ENCODE measurements around the gene PKLR.
A peak's percentile ranks its signal among the peaks of the same experiment; 100 is the strongest.

DNA sequence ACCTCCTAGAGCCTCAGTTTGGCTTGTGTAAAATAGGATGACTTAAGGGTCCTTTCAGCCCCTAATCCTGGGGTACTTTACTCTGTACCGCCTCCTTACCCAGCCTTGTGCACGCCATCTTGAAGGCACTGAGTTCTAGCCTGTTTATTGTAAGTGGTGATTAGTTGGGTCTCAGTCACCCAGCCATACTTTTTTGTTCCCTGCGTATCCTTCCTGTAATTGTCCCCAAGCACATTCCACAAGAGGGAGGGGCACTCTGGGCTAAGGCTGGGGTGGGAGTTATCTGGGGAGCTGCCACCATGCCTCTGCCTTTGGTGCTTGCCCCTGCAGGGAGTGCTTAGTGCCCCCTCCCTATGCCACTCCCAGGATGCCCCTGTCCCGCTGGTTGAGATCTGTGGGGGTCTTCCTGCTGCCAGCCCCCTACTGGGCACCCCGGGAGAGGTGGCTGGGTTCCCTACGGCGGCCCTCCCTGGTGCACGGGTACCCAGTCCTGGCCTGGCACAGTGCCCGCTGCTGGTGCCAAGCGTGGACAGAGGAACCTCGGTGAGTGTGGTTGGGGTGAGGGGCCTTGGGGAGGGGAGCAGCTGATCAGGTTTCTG, 8.3 kb upstream of the PKLR start:
- no peak for TF ChIP-seq EZH2 (IDR thresholded peaks at IDR 0.05; ENCODE audit: borderline replicate concordance, low read depth, low read length, severe bottlenecking)
- TF ChIP-seq, protein P1, sequence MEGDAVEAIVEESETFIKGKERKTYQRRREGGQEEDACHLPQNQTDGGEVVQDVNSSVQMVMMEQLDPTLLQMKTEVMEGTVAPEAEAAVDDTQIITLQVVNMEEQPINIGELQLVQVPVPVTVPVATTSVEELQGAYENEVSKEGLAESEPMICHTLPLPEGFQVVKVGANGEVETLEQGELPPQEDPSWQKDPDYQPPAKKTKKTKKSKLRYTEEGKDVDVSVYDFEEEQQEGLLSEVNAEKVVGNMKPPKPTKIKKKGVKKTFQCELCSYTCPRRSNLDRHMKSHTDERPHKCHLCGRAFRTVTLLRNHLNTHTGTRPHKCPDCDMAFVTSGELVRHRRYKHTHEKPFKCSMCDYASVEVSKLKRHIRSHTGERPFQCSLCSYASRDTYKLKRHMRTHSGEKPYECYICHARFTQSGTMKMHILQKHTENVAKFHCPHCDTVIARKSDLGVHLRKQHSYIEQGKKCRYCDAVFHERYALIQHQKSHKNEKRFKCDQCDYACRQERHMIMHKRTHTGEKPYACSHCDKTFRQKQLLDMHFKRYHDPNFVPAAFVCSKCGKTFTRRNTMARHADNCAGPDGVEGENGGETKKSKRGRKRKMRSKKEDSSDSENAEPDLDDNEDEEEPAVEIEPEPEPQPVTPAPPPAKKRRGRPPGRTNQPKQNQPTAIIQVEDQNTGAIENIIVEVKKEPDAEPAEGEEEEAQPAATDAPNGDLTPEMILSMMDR (IDR thresholded peaks at IDR 0.05; ENCODE audit: extremely low read depth in 1 of 2, insufficient read depth in 1 of 2, low read depth in 1 of 2, low read length in 2 of 2), result peak in 1 of 2 donors; percentile 10
